A673 (cell line): ENCODE results near the gene TMEM161B. TPM values are rescaled to one million over a fixed set of nuclear protein-coding genes. Genes with fewer than 3 reads are reported as not detected.
"Not testable (repeated sequence)": the region's sequence is repeated elsewhere in the genome, so short reads cannot be mapped to it uniquely, and the experiment has no call there.

ENCODE experiments used
- BruUV-seq: library from RNA; stranded (reverse); fragments of 400-500 nt; replicated peaks from 2 replicates; lab custom pipeline; 2021; lab: Mats Ljungman, UMichigan
- CTCF ChIA-PET: fragments of 300-600 bp; sonication (Branson Sonifier 250); formaldehyde crosslinking; loops from one replicate; lab custom pipeline; 2022; ENCODE audit warnings: antibody characterized with exemption; lab: Charles Lee
- POLR2A ChIA-PET: fragments of 300-600 bp; sonication (Branson Sonifier 250); formaldehyde crosslinking; loops from one replicate; lab custom pipeline; 2022; ENCODE audit warnings: antibody characterized with exemption; ENCODE audit not compliant: low non-redundant PET; lab: Charles Lee
- DNase-seq: peaks from one replicate; pipeline ENCODE4 v3.0.0-alpha.2; 2015; ENCODE audit warnings: low spot score
- H3K27ac ChIP-seq: fragments of 200-600 bp; sonication (generic); 2 replicates; pipeline ENCODE4 v1.5.1; 2016; ENCODE audit warnings: mixed run types, low read depth, mild to moderate bottlenecking, mixed read lengths, antibody characterized with exemption, low read length; ENCODE audit not compliant: poor library complexity, severe bottlenecking
- H3K27me3 ChIP-seq: fragments of 200-600 bp; sonication (generic); replicated peaks from 2 replicates; pipeline ENCODE4 v1.6.1; 2017; ENCODE audit warnings: mixed run types, low read depth, mild to moderate bottlenecking, mixed read lengths, antibody characterized with exemption, low read length; ENCODE audit not compliant: insufficient read depth, poor library complexity
- H3K36me3 ChIP-seq: fragments of 200-600 bp; sonication (generic); 2 replicates; pipeline ENCODE4 v1.6.1; 2016; ENCODE audit warnings: mixed run types, mild to moderate bottlenecking, mixed read lengths, antibody characterized with exemption, low read length; ENCODE audit not compliant: insufficient read depth, poor library complexity, severe bottlenecking
- H3K4me1 ChIP-seq: fragments of 200-600 bp; sonication (generic); 2 replicates; pipeline ENCODE4 v1.6.1; 2017; ENCODE audit warnings: mixed run types, mild to moderate bottlenecking, mixed read lengths, antibody characterized with exemption, low read length; ENCODE audit not compliant: insufficient read depth, poor library complexity, severe bottlenecking
- H3K4me3 ChIP-seq: fragments of 200-600 bp; sonication (generic); 2 replicates; pipeline ENCODE4 v1.5.1; 2016; ENCODE audit warnings: low read depth, mixed run types, mild to moderate bottlenecking, mixed read lengths, low read length; ENCODE audit not compliant: poor library complexity, severe bottlenecking
- H3K9me3 ChIP-seq: fragments of 200-600 bp; sonication (generic); 2 replicates; pipeline ENCODE4 v1.6.1; 2016; ENCODE audit warnings: mixed run types, low read depth, mild to moderate bottlenecking, mixed read lengths, antibody characterized with exemption, low read length; ENCODE audit not compliant: poor library complexity, severe bottlenecking
- CTCF ChIP-seq: fragments of 300-800, 200-600 bp; sonication (generic); conservative IDR thresholded peaks from 2 replicates; pipeline ENCODE4 v1.5.1; 2017; ENCODE audit warnings: low read depth, mild to moderate bottlenecking, antibody characterized with exemption, low read length, moderate library complexity, mixed read lengths
- EZH2 ChIP-seq: fragments of 200-600 bp; sonication (generic); IDR thresholded peaks from 2 replicates; pipeline ENCODE4 v1.6.1; 2017; ENCODE audit warnings: borderline replicate concordance, low read depth, mild to moderate bottlenecking, mixed read lengths, antibody characterized with exemption, low read length; ENCODE audit not compliant: poor library complexity, severe bottlenecking
- intact Hi-C: fragments of 100-400 bp; cut with micrococcal nuclease; formaldehyde crosslinking; loops from one replicate; pipeline ENCODE4 v1.10.0; 2022; ENCODE audit not compliant: unreplicated experiment
- total RNA-seq: library from RNA; stranded (reverse); gene quantifications from 2 replicates; pipeline ENCODE4 v1.2.3, GENCODE V29; 2021

Gene TMEM161B
- total RNA-seq, 1 experiment from 2014 or later, result 20.7 TPM

- POLR2A ChIA-PET, result no interaction called here
- TF ChIP-seq CTCF (no peak), EZH2 (no peak)
- Histone ChIP-seq H3K27ac (no peak overlapping the region), H3K4me3 (no peak overlapping the region), H3K4me1 (no peaks in the 10 kb centered on the region), H3K27me3 (no peaks in the 10 kb centered on the region), H3K36me3 (no peaks in the 10 kb centered on the region), H3K9me3 (peaks cover 21% of the 10 kb centered on the region)
- no TSS peak for BruUV-seq
- intact Hi-C loops, result no loop called here
- CTCF ChIA-PET, result no interaction called here
- DNase-seq, result peak; percentile 5
Observed at GRCh38 chr5:88188458-88189132, 80.0 kb downstream of the TMEM161B start.

- BruUV-seq, result no TSS peak
- Histone ChIP-seq H3K27me3 (no peaks in the 10 kb centered on the region), H3K36me3 (no peaks in the 10 kb centered on the region), H3K4me3 (no peak overlapping the region), H3K4me1 (no peaks in the 10 kb centered on the region), H3K9me3 (peaks cover 8% of the 10 kb centered on the region), H3K27ac (no peak overlapping the region)
- ChIA-PET CTCF (no interaction called here), POLR2A (no interaction called here)
- intact Hi-C loops, result no loop called here
- DNase-seq, result no peak
- no peak for TF ChIP-seq EZH2
- TF ChIP-seq CTCF, result no peak
Observed at GRCh38 chr5:88183255-88183654, 85.4 kb downstream of the TMEM161B start.

- H3K9me3 ChIP-seq, intact Hi-C loops, POLR2A ChIA-PET, H3K4me1 ChIP-seq, DNase-seq, H3K4me3 ChIP-seq, BruUV-seq, CTCF ChIA-PET, H3K36me3 ChIP-seq, H3K27me3 ChIP-seq, H3K27ac ChIP-seq: not testable (repeated sequence)
Observed at GRCh38 chr5:88177486-88177885, 91.2 kb downstream of the TMEM161B start.
